Fibroblast of mammary gland (primary cell): ENCODE results near the gene ACKR3.

Experiments
- DNase-seq: peaks from one replicate; pipeline ENCODE4 v3.0.0-alpha.2; 2010; ENCODE audit warnings: low read depth
- H3K4me3 ChIP-seq: 2 replicates; pipeline ENCODE4 v1.5.1; 2011; ENCODE audit warnings: low read depth, mild to moderate bottlenecking, low read length, moderate library complexity; ENCODE audit not compliant: control insufficient read depth
- CTCF ChIP-seq: conservative IDR thresholded peaks from 2 replicates; pipeline ENCODE4 v1.5.1; 2011; ENCODE audit warnings: low read depth, low read length, inconsistent platforms; ENCODE audit not compliant: control insufficient read depth, insufficient read depth

The ACKR3 gene

GRCh38 chr2:236581546-236581945 lies 11.9 kb downstream of the ACKR3 start:
- no peak overlapping the region for H3K4me3 ChIP-seq
- no peak for DNase-seq
- no peak for TF ChIP-seq CTCF

GRCh38 chr2:236582968-236583367 lies 13.3 kb downstream of the ACKR3 start:
- H3K4me3 ChIP-seq, result no peak overlapping the region
- no peak for TF ChIP-seq CTCF
- DNase-seq, result no peak

GRCh38 chr2:236583621-236584203 lies 14.1 kb downstream of the ACKR3 start:
- no peak for DNase-seq
- H3K4me3 ChIP-seq, result no peak overlapping the region
- TF ChIP-seq CTCF, result no peak

- no peak for TF ChIP-seq CTCF
- no peak for DNase-seq
- no peak overlapping the region for H3K4me3 ChIP-seq
Observed at GRCh38 chr2:236584521-236585384, 15.1 kb downstream of the ACKR3 start.

GRCh38 chr2:236585966-236586365 lies 16.3 kb downstream of the ACKR3 start:
- no peak for DNase-seq
- no peak for TF ChIP-seq CTCF
- H3K4me3 ChIP-seq, result no peak overlapping the region

GRCh38 chr2:236587861-236588815 lies 18.5 kb downstream of the ACKR3 start:
- no peak overlapping the region for H3K4me3 ChIP-seq
- TF ChIP-seq CTCF, result no peak
- no peak for DNase-seq
